GM12878 (cell line): ENCODE measurements around the gene RECQL. TPM values are rescaled to one million over a fixed set of nuclear protein-coding genes. Genes with fewer than 3 reads are reported as not detected.

ENCODE experiments used
- ATAC-seq: fragments of 200-7000 bp; cut with Tn5 transposase; 3 replicates; pipeline ENCODE4 v1.9.1; 2020; ENCODE audit warnings: mild to moderate bottlenecking, moderate library complexity
- BruUV-seq: library from RNA; stranded (reverse); fragments of 400-500 nt; replicated peaks from 2 replicates; lab custom pipeline; 2021; lab: Mats Ljungman, UMichigan
- CTCF ChIA-PET: fragments of 300-600 bp; sonication (Branson Sonifier 250); formaldehyde crosslinking; extraction: SDS; loops from one replicate; lab custom pipeline; 2021; ENCODE audit warnings: inconsistent platforms; lab: Yijun Ruan, JAX
- POLR2A ChIA-PET: fragments of 350-600 bp; formaldehyde crosslinking; extraction: SDS; loops from one replicate; lab custom pipeline; 2021; ENCODE audit warnings: inconsistent platforms; lab: Charles Lee
- RAD21 ChIA-PET: fragments of 300-600 bp; sonication (Branson Sonifier 250); formaldehyde crosslinking; loops from one replicate; lab custom pipeline; 2023; ENCODE audit warnings: antibody characterized with exemption; ENCODE audit not compliant: unreplicated experiment; lab: Charles Lee
- SMC1A ChIA-PET: fragments of 300-600 bp; sonication (Branson Sonifier 250); formaldehyde crosslinking; loops from one replicate; lab custom pipeline; 2023; ENCODE audit not compliant: unreplicated experiment, uncharacterized antibody; lab: Charles Lee
- DNase-seq: peaks from one replicate; pipeline ENCODE4 v3.0.0-alpha.2; 2011; ENCODE audit warnings: low read depth, low spot score
- FAIRE-seq: peaks from 3 replicates; lab custom pipeline; 2011; peaks lifted over from hg19 to GRCh38; lab: Jason Lieb, UNC
- H2AFZ ChIP-seq: 2 replicates; pipeline ENCODE4 v1.6.0; 2011; ENCODE audit warnings: low read depth, low read length, control low read depth; ENCODE audit not compliant: control insufficient read depth
- H3K27ac ChIP-seq: 2 replicates; pipeline ENCODE4 v1.5.1; 2011; ENCODE audit warnings: control low read depth; ENCODE audit not compliant: control insufficient read depth, insufficient read depth
- H3K27me3 ChIP-seq, 2 experiments: replicated peaks in 1 of 2; 2 replicates each; pipeline versions ENCODE4 v1.6.0 to v1.6.1; 2011; ENCODE audit warnings: low read length in 1 of 2; ENCODE audit not compliant: control insufficient read depth in 2 of 2, insufficient read depth in 2 of 2
- H3K36me3 ChIP-seq, 2 experiments: 2 replicates each; pipeline ENCODE4 v1.5.1; 2011; ENCODE audit warnings: low read length in 1 of 2; ENCODE audit not compliant: control insufficient read depth in 2 of 2, insufficient read depth in 2 of 2
- H3K4me1 ChIP-seq: 2 replicates; pipeline ENCODE4 v1.6.1; 2011; ENCODE audit warnings: mild to moderate bottlenecking, low read length, moderate library complexity, mixed read lengths; ENCODE audit not compliant: control insufficient read depth, insufficient read depth
- H3K4me2 ChIP-seq: 2 replicates; pipeline ENCODE4 v1.6.0; 2011; ENCODE audit warnings: control low read depth; ENCODE audit not compliant: control insufficient read depth, insufficient read depth
- H3K4me3 ChIP-seq: fragments of 200-600 bp; sonication (generic); 2 replicates; pipeline ENCODE4 v1.5.1; 2016
- H3K79me2 ChIP-seq: 2 replicates; pipeline ENCODE4 v1.6.0; 2011; ENCODE audit warnings: low read length; ENCODE audit not compliant: control insufficient read depth, insufficient read depth
- H3K9ac ChIP-seq: 2 replicates; pipeline ENCODE4 v1.8.0; 2011; ENCODE audit warnings: low read length, control low read depth, mixed read lengths; ENCODE audit not compliant: control insufficient read depth, insufficient read depth
- H3K9me3 ChIP-seq: replicated peaks from 3 replicates; pipeline ENCODE4 v1.5.1; 2011; ENCODE audit warnings: mild to moderate bottlenecking, low read length; ENCODE audit not compliant: control insufficient read depth, insufficient read depth
- H4K20me1 ChIP-seq: 2 replicates; pipeline ENCODE4 v1.6.0; 2011; ENCODE audit not compliant: control insufficient read depth, insufficient read depth
- BRCA1 ChIP-seq: IDR thresholded peaks from 2 replicates; pipeline ENCODE4 v1.6.1; 2011; ENCODE audit warnings: low read depth, low read length, improper control_type of control experiment
- HDGF ChIP-seq: fragments of 450-650 bp; IDR thresholded peaks from 2 replicates; pipeline ENCODE4 v1.6.1; 2016; ENCODE audit warnings: antibody characterized with exemption
- MTA2 ChIP-seq: fragments of 450-650 bp; IDR thresholded peaks from 2 replicates; pipeline ENCODE4 v1.6.1; 2016; ENCODE audit warnings: low read depth, mild to moderate bottlenecking, moderate library complexity
- MYB ChIP-seq: fragments of 150-350 bp; IDR thresholded peaks from 2 replicates; pipeline ENCODE4 v1.6.1; 2014; ENCODE audit warnings: mild to moderate bottlenecking, low read depth, low read length, borderline replicate concordance
- NR2C2 ChIP-seq: IDR thresholded peaks from 2 replicates; pipeline ENCODE4 v1.6.1; 2011; ENCODE audit warnings: borderline replicate concordance, low read depth; ENCODE audit not compliant: control insufficient read depth, insufficient read length
- TAF1 ChIP-seq: IDR thresholded peaks from 2 replicates; pipeline ENCODE4 v1.6.1; 2011; ENCODE audit warnings: mild to moderate bottlenecking, low read depth, low read length, borderline replicate concordance
- WGBS: methylation state at CpG from one replicate; pipeline ENCODE4 v1.1.6; 2016; ENCODE audit warnings: low lambda C conversion rate; ENCODE audit not compliant: insufficient replicate concordance, insufficient coverage; ENCODE audit errors: missing lambda C conversion rate; 5-methylcytosine and 5-hydroxymethylcytosine counted together
- in situ Hi-C: fragments of 300-500 bp; cut with MboI; formaldehyde crosslinking; loops from 9 replicates; pipeline ENCODE4 v1.14.3; 2018; ENCODE audit warnings: mixed read lengths
- intact Hi-C: fragments of 100-400 bp; cut with micrococcal nuclease; formaldehyde crosslinking; loops from one replicate; pipeline ENCODE4 v1.14.2; 2022; ENCODE audit not compliant: unreplicated experiment
- polyA plus RNA-seq, 11 experiments: library from polyadenylated mRNA; depleted of rRNA in 4 of 11; unstranded in 6 of 11; stranded (reverse) in 5 of 11; fragments of >200 nt; fragmentation: Nextera tagmentation in 4 of 11; fragmentation: Illumina TruSeq in 1 of 11; extraction: Ambion mirVana in 4 of 11; extraction: Trizol in 1 of 11; gene quantifications; 1 replicate in 1 of 11; 2 replicates in 10 of 11; pipeline versions ENCODE4 v1.2.1 to v1.2.3, GENCODE V29; 2011 to 2016; ENCODE audit warnings: inconsistent platforms in 2 of 11, missing spikeins in 2 of 11, low read depth in 1 of 11
- total RNA-seq, 4 experiments: library from RNA; depleted of rRNA in 3 of 4; stranded (reverse); fragments of >200 nt in 3 of 4; fragmentation: Illumina TruSeq in 1 of 4; extraction: Trizol in 1 of 4; gene quantifications; 2 replicates each; pipeline versions ENCODE4 v1.2.1 to v1.2.3, GENCODE V29; 2013 to 2021
- TF ChIP-seq, protein P1 (sequence below): fragments of 450-650 bp; IDR thresholded peaks from 2 replicates; pipeline ENCODE4 v1.6.1; 2017; ENCODE audit warnings: borderline replicate concordance
- TF ChIP-seq, protein P2 (sequence below): fragments of 450-650 bp; IDR thresholded peaks from 2 replicates; pipeline ENCODE4 v1.6.1; 2017; ENCODE audit warnings: low read depth, mild to moderate bottlenecking, moderate library complexity
- TF ChIP-seq, protein P3 (sequence below): fragments of 450-650 bp; IDR thresholded peaks from 2 replicates; pipeline ENCODE4 v1.6.1; 2018; ENCODE audit warnings: borderline replicate concordance, mild to moderate bottlenecking; ENCODE audit not compliant: partially characterized antibody
- TF ChIP-seq, protein P4 (sequence below): fragments of 150-350 bp; IDR thresholded peaks from 2 replicates; pipeline ENCODE4 v1.6.1; 2014; ENCODE audit warnings: mild to moderate bottlenecking, low read depth, low read length

RECQL gene
- total and polyA plus RNA-seq, 10 of the 15 experiments (the other 5 are each of a cell fraction or from before 2014, with no cell fraction given), result 47.4 to 130 (median 70.8) TPM

DNA sequence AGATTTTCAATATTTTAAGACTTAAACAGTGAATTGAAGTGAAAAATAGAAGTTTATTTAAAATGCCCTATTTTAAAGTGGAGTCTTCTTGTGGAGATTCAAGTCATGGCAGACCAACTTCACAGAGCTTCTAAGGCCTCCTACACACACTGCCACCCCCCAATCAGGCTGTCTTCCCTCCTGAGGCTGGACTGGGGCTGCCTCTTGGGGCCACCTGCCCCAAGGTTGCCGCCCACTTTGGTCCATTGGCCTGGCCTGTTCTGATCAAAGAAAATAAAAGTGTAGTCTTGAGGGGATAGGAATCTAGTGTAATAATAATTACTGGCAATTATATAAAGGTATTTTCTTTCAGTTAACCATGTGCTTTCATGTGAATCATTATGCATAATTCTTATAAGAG is 1.4 kb upstream of the RECQL start:
- H2AFZ ChIP-seq, result no peak overlapping the region
- FAIRE-seq (no peak), ATAC-seq (no peak), DNase-seq (no peak)
- no peak for TF ChIP-seq BRCA1
- no peak for TF ChIP-seq NR2C2
- TF ChIP-seq, protein P1, sequence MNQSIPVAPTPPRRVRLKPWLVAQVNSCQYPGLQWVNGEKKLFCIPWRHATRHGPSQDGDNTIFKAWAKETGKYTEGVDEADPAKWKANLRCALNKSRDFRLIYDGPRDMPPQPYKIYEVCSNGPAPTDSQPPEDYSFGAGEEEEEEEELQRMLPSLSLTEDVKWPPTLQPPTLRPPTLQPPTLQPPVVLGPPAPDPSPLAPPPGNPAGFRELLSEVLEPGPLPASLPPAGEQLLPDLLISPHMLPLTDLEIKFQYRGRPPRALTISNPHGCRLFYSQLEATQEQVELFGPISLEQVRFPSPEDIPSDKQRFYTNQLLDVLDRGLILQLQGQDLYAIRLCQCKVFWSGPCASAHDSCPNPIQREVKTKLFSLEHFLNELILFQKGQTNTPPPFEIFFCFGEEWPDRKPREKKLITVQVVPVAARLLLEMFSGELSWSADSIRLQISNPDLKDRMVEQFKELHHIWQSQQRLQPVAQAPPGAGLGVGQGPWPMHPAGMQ, result no peak
- TF ChIP-seq, protein P2, sequence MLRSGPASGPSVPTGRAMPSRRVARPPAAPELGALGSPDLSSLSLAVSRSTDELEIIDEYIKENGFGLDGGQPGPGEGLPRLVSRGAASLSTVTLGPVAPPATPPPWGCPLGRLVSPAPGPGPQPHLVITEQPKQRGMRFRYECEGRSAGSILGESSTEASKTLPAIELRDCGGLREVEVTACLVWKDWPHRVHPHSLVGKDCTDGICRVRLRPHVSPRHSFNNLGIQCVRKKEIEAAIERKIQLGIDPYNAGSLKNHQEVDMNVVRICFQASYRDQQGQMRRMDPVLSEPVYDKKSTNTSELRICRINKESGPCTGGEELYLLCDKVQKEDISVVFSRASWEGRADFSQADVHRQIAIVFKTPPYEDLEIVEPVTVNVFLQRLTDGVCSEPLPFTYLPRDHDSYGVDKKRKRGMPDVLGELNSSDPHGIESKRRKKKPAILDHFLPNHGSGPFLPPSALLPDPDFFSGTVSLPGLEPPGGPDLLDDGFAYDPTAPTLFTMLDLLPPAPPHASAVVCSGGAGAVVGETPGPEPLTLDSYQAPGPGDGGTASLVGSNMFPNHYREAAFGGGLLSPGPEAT, result no peak
- TF ChIP-seq HDGF, result no peak
- no peak for TF ChIP-seq TAF1
- TF ChIP-seq, protein P3, sequence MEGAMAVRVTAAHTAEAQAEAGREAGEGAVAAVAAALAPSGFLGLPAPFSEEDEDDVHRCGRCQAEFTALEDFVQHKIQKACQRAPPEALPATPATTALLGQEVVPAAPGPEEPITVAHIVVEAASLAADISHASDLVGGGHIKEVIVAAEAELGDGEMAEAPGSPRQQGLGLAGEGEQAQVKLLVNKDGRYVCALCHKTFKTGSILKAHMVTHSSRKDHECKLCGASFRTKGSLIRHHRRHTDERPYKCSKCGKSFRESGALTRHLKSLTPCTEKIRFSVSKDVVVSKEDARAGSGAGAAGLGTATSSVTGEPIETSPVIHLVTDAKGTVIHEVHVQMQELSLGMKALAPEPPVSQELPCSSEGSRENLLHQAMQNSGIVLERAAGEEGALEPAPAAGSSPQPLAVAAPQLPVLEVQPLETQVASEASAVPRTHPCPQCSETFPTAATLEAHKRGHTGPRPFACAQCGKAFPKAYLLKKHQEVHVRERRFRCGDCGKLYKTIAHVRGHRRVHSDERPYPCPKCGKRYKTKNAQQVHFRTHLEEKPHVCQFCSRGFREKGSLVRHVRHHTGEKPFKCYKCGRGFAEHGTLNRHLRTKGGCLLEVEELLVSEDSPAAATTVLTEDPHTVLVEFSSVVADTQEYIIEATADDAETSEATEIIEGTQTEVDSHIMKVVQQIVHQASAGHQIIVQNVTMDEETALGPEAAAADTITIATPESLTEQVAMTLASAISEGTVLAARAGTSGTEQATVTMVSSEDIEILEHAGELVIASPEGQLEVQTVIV, result no peak
- no peak for TF ChIP-seq MTA2
- TF ChIP-seq, protein P4, sequence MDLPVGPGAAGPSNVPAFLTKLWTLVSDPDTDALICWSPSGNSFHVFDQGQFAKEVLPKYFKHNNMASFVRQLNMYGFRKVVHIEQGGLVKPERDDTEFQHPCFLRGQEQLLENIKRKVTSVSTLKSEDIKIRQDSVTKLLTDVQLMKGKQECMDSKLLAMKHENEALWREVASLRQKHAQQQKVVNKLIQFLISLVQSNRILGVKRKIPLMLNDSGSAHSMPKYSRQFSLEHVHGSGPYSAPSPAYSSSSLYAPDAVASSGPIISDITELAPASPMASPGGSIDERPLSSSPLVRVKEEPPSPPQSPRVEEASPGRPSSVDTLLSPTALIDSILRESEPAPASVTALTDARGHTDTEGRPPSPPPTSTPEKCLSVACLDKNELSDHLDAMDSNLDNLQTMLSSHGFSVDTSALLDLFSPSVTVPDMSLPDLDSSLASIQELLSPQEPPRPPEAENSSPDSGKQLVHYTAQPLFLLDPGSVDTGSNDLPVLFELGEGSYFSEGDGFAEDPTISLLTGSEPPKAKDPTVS, result no peak
- no peak for TF ChIP-seq MYB
- peaks cover 0 to 5% of the 10 kb centered on the region in 2 experiments; a peak in 2 of 4 replicates for H3K36me3 ChIP-seq
- H4K20me1 ChIP-seq, result no peaks in the 10 kb centered on the region
- peak overlapping the region; percentile 64; the same call in 1 of the 2 replicates for H3K27ac ChIP-seq
- intact Hi-C loops, result loop anchor here (5.0 kb wide), 2 partner anchors 66 to 154 kb away; partner anchors contain the start of genes LDHB and PYROXD1
- peak overlapping the region; percentile 95 for H3K4me2 ChIP-seq
- peak overlapping the region; percentile 94 for H3K4me3 ChIP-seq
- 33% methylated on average over 1 of the region's 1 CpG for WGBS
- ChIA-PET CTCF (interaction anchor here (1.6 kb wide), 1 partner anchor 9 kb away, joined by 4 read pairs; no protein-coding TSS in a partner anchor), POLR2A (interaction anchor here (1.3 kb wide), 1 partner anchor 18 kb away, joined by 3 read pairs; no protein-coding TSS in a partner anchor), RAD21 (no interaction called here), SMC1A (interaction anchor here (1.2 kb wide), 1 partner anchor 154 kb away, joined by 4 read pairs; the partner anchor contains the start of gene LDHB)
- peaks cover 73% of the 10 kb centered on the region for H3K79me2 ChIP-seq
- in situ Hi-C loops, result loop anchor here (5.0 kb wide), 1 partner anchor 154 kb away; the partner anchor contains the start of gene LDHB
- peak overlapping the region; percentile 99 for H3K9ac ChIP-seq
- peaks cover 9% of the 10 kb centered on the region for H3K4me1 ChIP-seq
- H3K27me3 ChIP-seq, result no peaks in the 10 kb centered on the region
- H3K9me3 ChIP-seq, result no peaks in the 10 kb centered on the region
- BruUV-seq, result TSS peak; percentile 53
